ENCODE data around the gene TMEM222. TPM values are rescaled to one million over a fixed set of nuclear protein-coding genes. Genes with fewer than 3 reads are reported as not detected.

Gene TMEM222
- total and polyA plus RNA-seq, 3 experiments from 2014 or later, result 52.0 to 65.2 (median 54.9) TPM

- H3K27ac ChIP-seq (ENCODE audit: low read depth, low read length), result peak overlapping the region; percentile 85
- peaks cover 35% of the 10 kb centered on the region for H3K4me1 ChIP-seq (ENCODE audit: insufficient read depth, low read length)
- peak; percentile 71 to 91 (median 83) for DNase-seq
- H3K4me3 Mint-ChIP-seq, result peak overlapping the region; percentile 92 to 100 (median 96)
- H3K27me3 Mint-ChIP-seq, result peaks cover 0 to 2% of the 10 kb centered on the region in 2 donors
- peak overlapping the region; percentile 90 to 99 (median 96) for H3K27ac Mint-ChIP-seq
- peaks cover 42 to 77% (median 54%) of the 10 kb centered on the region in 3 donors for H3K4me1 Mint-ChIP-seq
- peaks cover 6% of the 10 kb centered on the region for H3K36me3 ChIP-seq (ENCODE audit: insufficient read depth, low read length)
- H3K4me3 ChIP-seq (ENCODE audit: low read length), result peak overlapping the region; percentile 100
- CTCF ChIA-PET, result interaction anchor here (0.9 to 9.4 kb wide), 9 partner anchors 10 to 264 kb away, joined by 3 to 115 read pairs (median 7); partner anchors contain the start of gene MAP3K6
- H3K9me3 Mint-ChIP-seq, result no peaks in the 10 kb centered on the region
- peaks cover 0 to 45% (median 4%) of the 10 kb centered on the region in 3 donors for H3K36me3 Mint-ChIP-seq
- POLR2A ChIA-PET, result interaction anchor here (2.0 to 3.8 kb wide), 2 partner anchors 14 to 19 kb away, joined by 8 to 25 read pairs; no protein-coding TSS in a partner anchor
- no peaks in the 10 kb centered on the region for H3K27me3 ChIP-seq (ENCODE audit: insufficient read depth, low read length, poor library complexity, severe bottlenecking)
- no peaks in the 10 kb centered on the region for H3K9me3 ChIP-seq (ENCODE audit: low read length)
Observed at GRCh38 chr1:27342778-27343638, 21.0 kb downstream of the TMEM222 start.

- no peak for DNase-seq
- peak overlapping the region; percentile 92 to 100 (median 96) for H3K4me3 Mint-ChIP-seq
- H3K27ac Mint-ChIP-seq, result peak overlapping the region; percentile 90 to 99 (median 96)
- H3K27me3 Mint-ChIP-seq, result peaks cover 0 to 2% of the 10 kb centered on the region in 2 donors
- Histone ChIP-seq H3K27me3 (ENCODE audit: insufficient read depth, low read length, poor library complexity, severe bottlenecking) (no peaks in the 10 kb centered on the region), H3K4me1 (ENCODE audit: insufficient read depth, low read length) (peaks cover 35% of the 10 kb centered on the region), H3K9me3 (ENCODE audit: low read length) (no peaks in the 10 kb centered on the region), H3K4me3 (ENCODE audit: low read length) (peak overlapping the region; percentile 100), H3K27ac (ENCODE audit: low read depth, low read length) (peak overlapping the region; percentile 85), H3K36me3 (ENCODE audit: insufficient read depth, low read length) (peaks cover 6% of the 10 kb centered on the region)
- H3K4me1 Mint-ChIP-seq, result peaks cover 43 to 77% (median 54%) of the 10 kb centered on the region in 3 donors
- ChIA-PET CTCF (interaction anchor here (0.9 to 9.4 kb wide), 4 partner anchors 11 to 52 kb away, joined by 3 to 115 read pairs (median 8); no protein-coding TSS in a partner anchor), POLR2A (interaction anchor here (3.8 kb wide), 1 partner anchor 14 kb away, joined by 25 read pairs; no protein-coding TSS in a partner anchor)
- H3K9me3 Mint-ChIP-seq, result no peaks in the 10 kb centered on the region
- H3K36me3 Mint-ChIP-seq, result peaks cover 0 to 44% (median 4%) of the 10 kb centered on the region in 3 donors
Observed at GRCh38 chr1:27343639-27344025, 21.7 kb downstream of the TMEM222 start.

DNA sequence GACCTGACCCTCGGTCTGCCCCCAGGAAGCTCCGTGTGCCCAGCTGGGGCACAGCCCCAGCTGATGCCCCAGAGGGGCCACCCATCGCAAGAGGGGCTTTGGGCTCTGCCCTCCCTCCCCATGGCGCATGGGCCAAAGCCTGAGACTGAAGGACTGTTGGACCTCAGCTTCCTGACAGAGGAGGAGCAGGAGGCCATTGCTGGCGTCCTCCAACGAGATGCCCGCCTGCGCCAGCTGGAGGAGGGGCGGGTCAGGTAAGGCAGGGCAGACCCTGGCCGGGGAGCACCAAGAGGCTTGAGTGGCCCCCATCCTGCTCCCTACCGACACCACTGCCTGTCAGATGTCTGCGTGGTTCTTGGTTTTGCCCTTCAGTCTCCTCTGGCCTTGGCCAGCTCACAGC lies 23.3 kb downstream of the TMEM222 start:
- Histone ChIP-seq H3K27ac (ENCODE audit: low read depth, low read length) (no peak overlapping the region), H3K4me3 (ENCODE audit: low read length) (no peak overlapping the region), H3K27me3 (ENCODE audit: insufficient read depth, low read length, poor library complexity, severe bottlenecking) (no peaks in the 10 kb centered on the region), H3K9me3 (ENCODE audit: low read length) (no peaks in the 10 kb centered on the region), H3K4me1 (ENCODE audit: insufficient read depth, low read length) (peaks cover 38% of the 10 kb centered on the region), H3K36me3 (ENCODE audit: insufficient read depth, low read length) (peaks cover 7% of the 10 kb centered on the region)
- peak overlapping the region in 3 of 7 donors; percentile 78 to 82 (median 80) for H3K4me3 Mint-ChIP-seq
- POLR2A ChIA-PET, result no interaction called here
- no peaks in the 10 kb centered on the region for H3K9me3 Mint-ChIP-seq
- peaks cover 34 to 65% (median 39%) of the 10 kb centered on the region in 3 donors for H3K4me1 Mint-ChIP-seq
- peaks cover 0 to 52% (median 4%) of the 10 kb centered on the region in 3 donors for H3K36me3 Mint-ChIP-seq
- DNase-seq, result no peak
- CTCF ChIA-PET, result interaction anchor here (0.9 to 9.4 kb wide), 5 partner anchors 9 to 43 kb away, joined by 3 to 115 read pairs (median 4); no protein-coding TSS in a partner anchor
- peaks cover 0 to 2% of the 10 kb centered on the region in 2 donors for H3K27me3 Mint-ChIP-seq
- peak overlapping the region in 3 of 8 donors; percentile 54 to 87 (median 81) for H3K27ac Mint-ChIP-seq

DNA sequence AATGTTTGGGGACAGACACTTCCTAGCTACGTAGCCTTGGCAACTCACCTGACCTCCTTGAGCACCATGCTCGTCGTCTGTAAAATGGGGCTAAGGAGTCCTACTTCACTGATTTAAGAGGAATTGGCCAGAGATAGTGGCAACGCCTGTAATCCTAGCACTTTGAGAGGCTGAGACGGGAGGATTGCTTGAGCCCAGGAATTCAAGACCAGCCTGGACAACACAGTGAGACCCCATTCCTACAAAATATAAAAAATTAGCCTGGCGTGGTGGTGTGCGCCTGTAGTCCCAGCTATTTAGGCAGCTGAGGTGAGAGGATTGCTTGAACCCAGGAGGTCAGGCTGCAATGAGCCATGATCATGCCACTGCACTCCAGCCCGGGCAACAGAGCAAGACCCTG lies 24.4 kb downstream of the TMEM222 start:
- peak overlapping the region in 5 of 8 donors; percentile 13 to 81 (median 46) for H3K27ac Mint-ChIP-seq
- H3K27me3 Mint-ChIP-seq, result peaks cover 0 to 2% of the 10 kb centered on the region in 2 donors
- CTCF ChIA-PET, result interaction anchor here (1.3 to 9.4 kb wide), 3 partner anchors 11 to 21 kb away, joined by 3 to 115 read pairs (median 11); partner anchors contain the start of gene MAP3K6
- Histone ChIP-seq H3K4me3 (ENCODE audit: low read length) (no peak overlapping the region), H3K27ac (ENCODE audit: low read depth, low read length) (no peak overlapping the region), H3K36me3 (ENCODE audit: insufficient read depth, low read length) (peaks cover 9% of the 10 kb centered on the region), H3K4me1 (ENCODE audit: insufficient read depth, low read length) (peaks cover 28% of the 10 kb centered on the region), H3K27me3 (ENCODE audit: insufficient read depth, low read length, poor library complexity, severe bottlenecking) (no peaks in the 10 kb centered on the region), H3K9me3 (ENCODE audit: low read length) (no peaks in the 10 kb centered on the region)
- POLR2A ChIA-PET, result interaction anchor here (0.7 to 1.4 kb wide), 2 partner anchors 10 to 28 kb away, joined by 3 to 5 read pairs; no protein-coding TSS in a partner anchor
- peaks cover 27 to 56% (median 31%) of the 10 kb centered on the region in 3 donors for H3K4me1 Mint-ChIP-seq
- DNase-seq, result no peak
- H3K36me3 Mint-ChIP-seq, result peaks cover 0 to 59% (median 4%) of the 10 kb centered on the region in 3 donors
- H3K9me3 Mint-ChIP-seq, result no peaks in the 10 kb centered on the region
- peak overlapping the region in 4 of 7 donors; percentile 16 to 63 (median 55) for H3K4me3 Mint-ChIP-seq

GRCh38 chr1:27346991-27347624 lies 25.1 kb downstream of the TMEM222 start:
- H3K4me3 Mint-ChIP-seq, result peak overlapping the region in 1 of 7 donors; percentile 16
- peaks cover 23 to 51% (median 27%) of the 10 kb centered on the region in 3 donors for H3K4me1 Mint-ChIP-seq
- no peaks in the 10 kb centered on the region for H3K27me3 ChIP-seq (ENCODE audit: insufficient read depth, low read length, poor library complexity, severe bottlenecking)
- H3K9me3 Mint-ChIP-seq, result no peaks in the 10 kb centered on the region
- H3K4me3 ChIP-seq (ENCODE audit: low read length), result no peak overlapping the region
- POLR2A ChIA-PET, result interaction anchor here (0.5 to 1.4 kb wide), 2 partner anchors 9 to 10 kb away, joined by 3 to 5 read pairs; no protein-coding TSS in a partner anchor
- peak overlapping the region in 4 of 8 donors; percentile 54 to 85 (median 69) for H3K27ac Mint-ChIP-seq
- no peak overlapping the region for H3K27ac ChIP-seq (ENCODE audit: low read depth, low read length)
- H3K36me3 ChIP-seq (ENCODE audit: insufficient read depth, low read length), result peaks cover 9% of the 10 kb centered on the region
- H3K9me3 ChIP-seq (ENCODE audit: low read length), result no peaks in the 10 kb centered on the region
- no peak for DNase-seq
- peaks cover 24% of the 10 kb centered on the region for H3K4me1 ChIP-seq (ENCODE audit: insufficient read depth, low read length)
- peaks cover 0 to 2% of the 10 kb centered on the region in 2 donors for H3K27me3 Mint-ChIP-seq
- CTCF ChIA-PET, result interaction anchor here (1.0 to 9.4 kb wide), 4 partner anchors 10 to 51 kb away, joined by 3 to 115 read pairs (median 8); partner anchors contain the start of gene MAP3K6
- H3K36me3 Mint-ChIP-seq, result peaks cover 0 to 61% (median 4%) of the 10 kb centered on the region in 3 donors

- POLR2A ChIA-PET, result interaction anchor here (0.5 to 1.3 kb wide), 3 partner anchors 9 to 17 kb away, joined by 3 to 4 read pairs (median 3); partner anchors contain the start of gene MAP3K6
Observed at GRCh38 chr1:27348861-27349783, 27.2 kb downstream of the TMEM222 start.

More at GRCh38 chr1:27348861-27349783, 27.2 kb downstream of the TMEM222 start:
- Mint-ChIP-seq H3K4me3 (peak overlapping the region in 5 of 7 donors; percentile 6 to 54 (median 45)), H3K27me3 (peaks cover 0 to 4% of the 10 kb centered on the region in 2 donors), H3K36me3 (peaks cover 1 to 58% (median 4%) of the 10 kb centered on the region in 3 donors), H3K27ac (peak overlapping the region in 4 of 8 donors; percentile 29 to 73 (median 66)), H3K4me1 (peaks cover 17 to 38% (median 18%) of the 10 kb centered on the region in 3 donors), H3K9me3 (no peaks in the 10 kb centered on the region)
- Histone ChIP-seq H3K27ac (ENCODE audit: low read depth, low read length) (no peak overlapping the region), H3K4me1 (ENCODE audit: insufficient read depth, low read length) (peaks cover 17% of the 10 kb centered on the region), H3K9me3 (ENCODE audit: low read length) (no peaks in the 10 kb centered on the region), H3K36me3 (ENCODE audit: insufficient read depth, low read length) (peaks cover 9% of the 10 kb centered on the region), H3K27me3 (ENCODE audit: insufficient read depth, low read length, poor library complexity, severe bottlenecking) (no peaks in the 10 kb centered on the region), H3K4me3 (ENCODE audit: low read length) (peak overlapping the region; percentile 41)
- CTCF ChIA-PET, result interaction anchor here (0.9 to 2.8 kb wide), 5 partner anchors 8 to 49 kb away, joined by 3 to 15 read pairs (median 4); no protein-coding TSS in a partner anchor
- DNase-seq, result peak in 4 of 5 donors; percentile 25 to 53 (median 36)
